OCI-LY1 (cell line): Measurements from ENCODE around the gene ZNF827.

ENCODE experiments used
- H2AFZ ChIP-seq: fragments of 200-600 bp; sonication (generic), shearing (Covaris generic); 2 replicates; pipeline ENCODE4 v1.6.0; 2014; ENCODE audit warnings: antibody characterized with exemption, mild to moderate bottlenecking, low read length
- H3F3A ChIP-seq: fragments of 200-600 bp; sonication (generic), shearing (Covaris generic); 2 replicates; pipeline ENCODE4 v1.6.0; 2014; ENCODE audit warnings: mild to moderate bottlenecking, antibody characterized with exemption, low read length, moderate library complexity; ENCODE audit not compliant: insufficient read depth
- H3K27ac ChIP-seq: fragments of 200-600 bp; sonication (generic); 2 replicates; pipeline ENCODE4 v1.5.1; 2014; ENCODE audit warnings: low read length, mixed run types, mild to moderate bottlenecking, low read depth; ENCODE audit not compliant: poor library complexity, severe bottlenecking
- H3K27me3 ChIP-seq: fragments of 200-600 bp; sonication (generic); 2 replicates; pipeline ENCODE4 v1.6.0; 2014; ENCODE audit warnings: antibody characterized with exemption, mild to moderate bottlenecking, low read length, moderate library complexity; ENCODE audit not compliant: insufficient read depth
- H3K36me3 ChIP-seq: fragments of 200-600 bp; sonication (generic); 2 replicates; pipeline ENCODE4 v1.6.1; 2014; ENCODE audit warnings: mild to moderate bottlenecking, antibody characterized with exemption, low read length, moderate library complexity, mixed read lengths; ENCODE audit not compliant: insufficient read depth
- H3K4me1 ChIP-seq: fragments of 200-600 bp; sonication (generic); 2 replicates; pipeline ENCODE4 v1.5.1; 2014; ENCODE audit warnings: mild to moderate bottlenecking, low read length, moderate library complexity; ENCODE audit not compliant: insufficient read depth, severe bottlenecking
- H3K4me2 ChIP-seq: fragments of 200-600 bp; sonication (generic), shearing (Covaris generic); 2 replicates; pipeline ENCODE4 v1.6.1; 2014; ENCODE audit warnings: low read length
- H3K4me3 ChIP-seq: fragments of 200-600 bp; sonication (generic); 2 replicates; pipeline ENCODE4 v1.5.1; 2014; ENCODE audit warnings: low read length, low read depth, mild to moderate bottlenecking, mixed read lengths; ENCODE audit not compliant: poor library complexity, severe bottlenecking
- H3K79me2 ChIP-seq: fragments of 200-600 bp; shearing (Covaris generic); 2 replicates; pipeline ENCODE4 v1.6.1; 2016; ENCODE audit warnings: mixed run types, low read length, mixed read lengths; ENCODE audit not compliant: insufficient read depth
- H3K9ac ChIP-seq: fragments of 200-600 bp; sonication (generic), shearing (Covaris generic); 2 replicates; pipeline ENCODE4 v1.6.1; 2014; ENCODE audit warnings: mild to moderate bottlenecking, low read length, mixed read lengths
- H3K9me2 ChIP-seq: fragments of 200-600 bp; sonication (generic), shearing (Covaris generic); 2 replicates; pipeline ENCODE4 v1.6.1; 2014; ENCODE audit warnings: low read depth, mild to moderate bottlenecking, low read length, mixed read lengths
- H3K9me3 ChIP-seq: fragments of 200-600 bp; shearing (Covaris generic); 2 replicates; pipeline ENCODE4 v1.6.1; 2014; ENCODE audit warnings: low read length, mixed read lengths
- H4K20me1 ChIP-seq: fragments of 200-600 bp; sonication (generic), shearing (Covaris generic); 2 replicates; pipeline ENCODE4 v1.6.0; 2016; ENCODE audit warnings: mild to moderate bottlenecking, low read length; ENCODE audit not compliant: insufficient read depth
- EZH2 ChIP-seq: fragments of 200-600 bp; sonication (generic), shearing (Covaris generic); IDR thresholded peaks from 2 replicates; pipeline ENCODE4 v1.8.0; 2017; ENCODE audit warnings: borderline replicate concordance, mixed run types, mild to moderate bottlenecking, antibody characterized with exemption, low read length, moderate library complexity, mixed read lengths
- TF ChIP-seq, protein P1 (sequence below): fragments of 200-600 bp; sonication (generic), shearing (Covaris generic); IDR thresholded peaks from 2 replicates; pipeline ENCODE4 v1.5.1; 2017; ENCODE audit warnings: mild to moderate bottlenecking, antibody characterized with exemption, low read length, moderate library complexity, mixed read lengths

ZNF827 gene

DNA sequence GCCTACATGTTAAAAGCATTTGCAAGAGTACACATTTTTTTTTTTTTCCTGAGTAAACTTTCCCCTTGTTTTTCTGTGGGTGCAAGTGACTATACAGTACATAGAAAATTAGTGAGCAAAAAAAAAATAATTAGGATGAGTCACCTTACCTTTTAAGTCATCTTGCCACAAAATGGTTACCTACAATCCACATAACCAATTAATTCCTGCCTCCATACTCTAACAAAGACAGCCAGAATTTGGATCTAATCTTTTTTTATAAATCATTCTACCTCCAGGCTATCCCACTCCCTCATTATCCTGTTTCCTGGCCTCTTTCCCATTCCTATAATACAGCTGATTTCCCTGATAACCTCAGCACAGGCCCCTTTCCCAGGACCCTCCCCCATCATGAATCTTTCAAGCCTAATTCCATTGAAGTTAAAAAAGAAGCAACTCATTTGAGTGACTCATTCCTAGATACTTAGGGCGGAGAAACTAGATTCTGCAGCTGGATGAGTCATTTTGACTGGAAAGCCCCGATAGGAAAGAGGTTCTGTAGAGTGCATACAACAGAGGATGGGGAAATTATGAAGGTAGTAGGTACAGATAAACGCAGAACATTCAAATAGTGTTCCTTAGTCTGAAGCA lies 130.5 kb downstream of the ZNF827 start:
- H3K9ac ChIP-seq, result no peak overlapping the region

DNA sequence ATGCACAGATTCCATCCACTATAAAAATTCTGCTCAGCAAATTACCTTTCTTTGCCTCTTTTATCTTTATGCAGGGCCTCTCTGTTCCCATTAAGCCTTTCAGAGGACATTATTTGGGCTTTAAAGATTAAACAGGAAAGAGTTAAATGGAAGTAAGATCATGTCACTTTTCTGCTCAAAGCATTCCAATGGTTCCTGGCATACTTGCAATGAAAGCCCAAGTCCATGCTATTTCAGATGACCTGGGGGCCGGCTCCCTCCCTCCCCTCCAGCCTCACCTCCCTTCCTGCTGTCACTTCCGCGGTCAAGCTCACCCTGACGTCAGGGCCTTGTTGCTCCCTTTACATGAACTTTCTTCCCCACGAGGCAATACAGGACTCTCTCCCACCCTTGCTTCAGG lies 133.1 kb downstream of the ZNF827 start:
- Histone ChIP-seq H3K9me2 (no peaks in the 10 kb centered on the region), H3K27ac (no peak overlapping the region), H3K79me2 (no peaks in the 10 kb centered on the region), H2AFZ (no peak overlapping the region), H4K20me1 (no peaks in the 10 kb centered on the region), H3K4me2 (no peak overlapping the region), H3K27me3 (no peaks in the 10 kb centered on the region), H3K4me1 (no peaks in the 10 kb centered on the region), H3K36me3 (peaks cover 28% of the 10 kb centered on the region), H3F3A (no peaks in the 10 kb centered on the region), H3K9ac (no peak overlapping the region), H3K4me3 (no peak overlapping the region), H3K9me3 (0 out of 2 replicates have a peak, but pooled peaks cover 3% of the 10 kb centered on the region)
- TF ChIP-seq, protein P1, sequence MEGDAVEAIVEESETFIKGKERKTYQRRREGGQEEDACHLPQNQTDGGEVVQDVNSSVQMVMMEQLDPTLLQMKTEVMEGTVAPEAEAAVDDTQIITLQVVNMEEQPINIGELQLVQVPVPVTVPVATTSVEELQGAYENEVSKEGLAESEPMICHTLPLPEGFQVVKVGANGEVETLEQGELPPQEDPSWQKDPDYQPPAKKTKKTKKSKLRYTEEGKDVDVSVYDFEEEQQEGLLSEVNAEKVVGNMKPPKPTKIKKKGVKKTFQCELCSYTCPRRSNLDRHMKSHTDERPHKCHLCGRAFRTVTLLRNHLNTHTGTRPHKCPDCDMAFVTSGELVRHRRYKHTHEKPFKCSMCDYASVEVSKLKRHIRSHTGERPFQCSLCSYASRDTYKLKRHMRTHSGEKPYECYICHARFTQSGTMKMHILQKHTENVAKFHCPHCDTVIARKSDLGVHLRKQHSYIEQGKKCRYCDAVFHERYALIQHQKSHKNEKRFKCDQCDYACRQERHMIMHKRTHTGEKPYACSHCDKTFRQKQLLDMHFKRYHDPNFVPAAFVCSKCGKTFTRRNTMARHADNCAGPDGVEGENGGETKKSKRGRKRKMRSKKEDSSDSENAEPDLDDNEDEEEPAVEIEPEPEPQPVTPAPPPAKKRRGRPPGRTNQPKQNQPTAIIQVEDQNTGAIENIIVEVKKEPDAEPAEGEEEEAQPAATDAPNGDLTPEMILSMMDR, result no peak
- TF ChIP-seq EZH2, result no peak

More for the DNA sequence above, 130.5 kb downstream of the ZNF827 start:
- Histone ChIP-seq H4K20me1 (no peaks in the 10 kb centered on the region), H3K27ac (no peak overlapping the region), H3K9me3 (0 out of 2 replicates have a peak, but pooled peaks cover 3% of the 10 kb centered on the region), H2AFZ (no peak overlapping the region), H3K9me2 (no peaks in the 10 kb centered on the region), H3K27me3 (no peaks in the 10 kb centered on the region), H3F3A (no peaks in the 10 kb centered on the region), H3K4me1 (no peaks in the 10 kb centered on the region), H3K79me2 (no peaks in the 10 kb centered on the region), H3K36me3 (peaks cover 49% of the 10 kb centered on the region), H3K4me2 (no peak overlapping the region), H3K4me3 (no peak overlapping the region)
- no peak for TF ChIP-seq EZH2
- TF ChIP-seq, protein P1, result no peak

DNA sequence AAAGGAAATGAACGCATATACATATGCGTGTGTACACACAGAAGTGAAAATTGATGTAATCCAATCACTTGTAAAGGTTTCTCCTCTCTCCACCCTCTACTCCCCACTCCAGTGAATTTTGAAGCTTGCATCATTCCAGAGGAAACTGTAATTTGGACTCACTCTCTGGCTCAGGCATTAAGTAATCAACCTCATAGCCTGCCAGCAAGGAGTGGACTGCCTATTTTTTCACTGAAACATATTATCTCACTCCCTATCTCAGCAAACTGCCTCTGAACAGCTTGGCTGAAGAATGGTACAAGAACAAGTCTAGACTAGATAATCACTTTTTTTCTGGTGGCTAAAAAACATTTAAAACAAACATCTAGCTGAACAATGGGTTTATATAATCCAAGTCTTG lies 134.5 kb downstream of the ZNF827 start:
- H3K4me1 ChIP-seq, result no peaks in the 10 kb centered on the region
- no peak for TF ChIP-seq EZH2
- TF ChIP-seq, protein P1, result no peak
- H3F3A ChIP-seq, result no peaks in the 10 kb centered on the region
- H3K9ac ChIP-seq, result no peak overlapping the region
- H4K20me1 ChIP-seq, result no peaks in the 10 kb centered on the region
- peaks cover 17% of the 10 kb centered on the region for H3K36me3 ChIP-seq
- H3K27ac ChIP-seq, result no peak overlapping the region
- H3K9me2 ChIP-seq, result no peaks in the 10 kb centered on the region
- no peak overlapping the region for H3K4me3 ChIP-seq
- no peaks in the 10 kb centered on the region for H3K9me3 ChIP-seq
- no peaks in the 10 kb centered on the region for H3K79me2 ChIP-seq
- H3K27me3 ChIP-seq, result no peaks in the 10 kb centered on the region
- H2AFZ ChIP-seq, result no peak overlapping the region
- H3K4me2 ChIP-seq, result no peak overlapping the region
